Adrenal gland (tissue), 12 donors: ENCODE results near the gene FTL. TPM values are rescaled to one million over a fixed set of nuclear protein-coding genes. Genes with fewer than 3 reads are reported as not detected.
A peak's percentile ranks its signal among the peaks of the same experiment; 100 is the strongest.

Experiments
- DNase-seq, 7 donors: peaks; one replicate each; pipeline ENCODE4 v3.0.0-alpha.2; 2019 to 2020
- H3K27ac ChIP-seq, 5 donors: fragments of 200-600 bp; sonication (generic) in 4 of 5; 1 replicate in 3 of 5; 2 replicates in 2 of 5; pipeline versions ENCODE4 v1.5.1 to v1.8.0; 2016 to 2020; ENCODE audit warnings: mild to moderate bottlenecking in 1 of 5
- H3K27me3 ChIP-seq: fragments of 200-600 bp; 2 replicates; pipeline ENCODE4 v1.8.0; 2021
- H3K36me3 ChIP-seq, 2 donors: fragments of 200-600 bp; replicated peaks in 1 of 2; 1 replicate in 1 of 2; 2 replicates in 1 of 2; pipeline versions ENCODE4 v1.5.1 to v1.8.0; 2018 to 2022
- H3K4me1 ChIP-seq, 2 donors: fragments of 200-600 bp; replicated peaks in 1 of 2; 1 replicate in 1 of 2; 2 replicates in 1 of 2; pipeline versions ENCODE4 v1.5.1 to v1.8.0; 2018 to 2021
- H3K4me3 ChIP-seq, 4 donors: fragments of 200-600 bp; sonication (generic) in 3 of 4; one replicate each; pipeline ENCODE4 v1.5.1; 2016 to 2018
- H3K9me3 ChIP-seq, 3 donors: fragments of 200-600 bp; sonication (generic) in 1 of 3; replicated peaks in 1 of 3; 1 replicate in 2 of 3; 2 replicates in 1 of 3; pipeline versions ENCODE4 v1.5.1 to v1.8.0; 2016 to 2021
- POLR2A ChIP-seq, 2 donors: fragments of 450-650 bp; IDR thresholded peaks; one replicate each; pipeline ENCODE4 v1.6.1; 2017; ENCODE audit warnings: antibody characterized with exemption in 2 of 2, mild to moderate bottlenecking in 2 of 2, moderate library complexity in 1 of 2
- WGBS, 4 donors: extraction: QIAGEN DNeasy Blood & Tissue Kit in 2 of 4; methylation state at CpG; one replicate each; pipeline versions ENCODE4 v1.1.5 to v1.1.7; 2013 to 2017; 5-methylcytosine and 5-hydroxymethylcytosine counted together
- intact Hi-C, 2 donors: fragments of 100-400 bp; cut with DNase I; formaldehyde crosslinking; loops; one replicate each; pipeline versions ENCODE4 v1.14.1 to v1.15.0; 2022 to 2023
- polyA plus RNA-seq, 3 donors: library from polyadenylated mRNA; stranded (reverse); fragments of 200-250 nt in 2 of 3; fragments of 350-450 nt in 1 of 3; fragmentation: Illumina TruSeq in 1 of 3; extraction: RNeasy Lipid Tissue Mini Kit (QIAGEN cat#74804) in 1 of 3; gene quantifications; one replicate each; pipeline ENCODE4 v1.2.3, GENCODE V29; 2013 to 2014
- total RNA-seq, 9 donors: library from RNA; depleted of rRNA in 4 of 9; stranded (reverse); fragments of >200 nt in 4 of 9; fragments of 120-200 nt in 1 of 9; fragmentation: NEBNext Ultra II Directional in 1 of 9; extraction: Animal tissue kit (Norgen Biotek cat#: 25700) in 1 of 9; gene quantifications; one replicate each; pipeline versions ENCODE4 v1.1.0 to v1.2.4, GENCODE V29; 2013 to 2023
- TF ChIP-seq, protein P1 (sequence below), 6 experiments: fragments of 450-650 bp in 4 of 6; fragments of 200-600 bp in 2 of 6; sonication (generic) in 1 of 6; IDR thresholded peaks; 1 replicate in 5 of 6; 2 replicates in 1 of 6; pipeline versions ENCODE4 v1.5.1 to v1.8.0; 2016 to 2021; ENCODE audit warnings: antibody characterized with exemption in 6 of 6, mild to moderate bottlenecking in 2 of 6, moderate library complexity in 1 of 6
- donor health status: healthy with polysubstance abuse.
- donor health status: Bipolar disorder and iron deficiency.
- donor health status: DM: yes; HTN: yes; CAD: no.
- donor health status: DM: no; HTN: no; CAD: no.
- donor health status: DM: no; HTN: no; CAD: no.
- donor health status: DM: yes; HTN: yes; CAD: no.

The FTL gene
- total and polyA plus RNA-seq, 12 donors, result 2,288 to 11,726 (median 4,068) TPM

DNA sequence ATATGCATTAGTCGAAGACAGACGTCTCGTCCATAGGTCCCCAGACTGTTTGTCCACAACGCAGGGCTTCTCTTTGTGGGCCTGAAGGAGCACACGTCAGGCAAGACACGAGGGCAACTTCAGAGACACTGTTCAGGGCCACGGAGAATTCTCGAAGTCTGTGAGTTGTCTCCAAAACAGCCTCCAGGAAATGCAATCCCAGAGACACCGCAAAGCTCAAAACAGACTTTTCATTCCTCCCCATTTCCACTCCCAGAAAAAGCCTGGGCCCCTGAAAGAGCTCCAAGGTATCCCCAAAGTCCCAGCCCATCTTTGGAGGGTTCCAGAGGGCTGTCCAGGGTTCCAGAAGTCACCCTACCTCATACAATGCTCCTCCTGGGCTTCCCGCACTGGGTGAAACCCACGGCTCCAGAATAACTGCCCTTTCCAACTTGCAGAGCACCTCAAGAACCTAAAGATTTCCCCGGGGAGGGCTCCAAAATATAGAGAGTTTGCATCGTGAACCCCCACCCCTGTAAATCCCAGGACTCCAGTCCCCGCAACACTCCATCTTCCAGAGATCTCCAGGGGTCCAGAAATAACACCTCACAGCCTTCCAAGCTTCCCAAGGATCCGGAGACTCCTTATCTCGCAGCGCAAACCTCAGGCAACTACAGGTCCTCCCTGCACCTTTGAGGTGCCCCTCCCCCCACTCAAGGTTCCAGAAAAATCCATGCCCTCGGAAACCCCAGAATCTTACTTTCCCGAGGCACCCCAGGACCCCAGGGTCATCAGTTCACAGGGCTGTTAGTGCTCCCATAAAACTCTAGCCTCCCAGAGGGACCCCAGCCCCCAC lies 687 bp upstream of the FTL start:
- Histone ChIP-seq H3K36me3 (peaks cover 0 to 30% of the 10 kb centered on the region in 2 donors), H3K27me3 (no peaks in the 10 kb centered on the region), H3K4me1 (peaks cover 31 to 34% of the 10 kb centered on the region in 2 donors), H3K27ac (peak overlapping the region; percentile 62 to 96 (median 85)), H3K4me3 (peak overlapping the region in 2 of 4 donors; percentile 51 to 94), H3K9me3 (no peaks in the 10 kb centered on the region)
- 32 to 38% (median 36%) methylated on average over 13 to 19 of the region's 19 CpGs for WGBS, 4 donors
- intact Hi-C loops, result loop anchor here (5.0 to 10.0 kb wide), 2 partner anchors 90 to 127 kb away; partner anchors contain the start of genes HSD17B14 (in 1 of the 2) and PPP1R15A (in 1 of the 2)
- peak in 2 of 7 donors; percentile 50 to 79 for DNase-seq
- TF ChIP-seq, protein P1, sequence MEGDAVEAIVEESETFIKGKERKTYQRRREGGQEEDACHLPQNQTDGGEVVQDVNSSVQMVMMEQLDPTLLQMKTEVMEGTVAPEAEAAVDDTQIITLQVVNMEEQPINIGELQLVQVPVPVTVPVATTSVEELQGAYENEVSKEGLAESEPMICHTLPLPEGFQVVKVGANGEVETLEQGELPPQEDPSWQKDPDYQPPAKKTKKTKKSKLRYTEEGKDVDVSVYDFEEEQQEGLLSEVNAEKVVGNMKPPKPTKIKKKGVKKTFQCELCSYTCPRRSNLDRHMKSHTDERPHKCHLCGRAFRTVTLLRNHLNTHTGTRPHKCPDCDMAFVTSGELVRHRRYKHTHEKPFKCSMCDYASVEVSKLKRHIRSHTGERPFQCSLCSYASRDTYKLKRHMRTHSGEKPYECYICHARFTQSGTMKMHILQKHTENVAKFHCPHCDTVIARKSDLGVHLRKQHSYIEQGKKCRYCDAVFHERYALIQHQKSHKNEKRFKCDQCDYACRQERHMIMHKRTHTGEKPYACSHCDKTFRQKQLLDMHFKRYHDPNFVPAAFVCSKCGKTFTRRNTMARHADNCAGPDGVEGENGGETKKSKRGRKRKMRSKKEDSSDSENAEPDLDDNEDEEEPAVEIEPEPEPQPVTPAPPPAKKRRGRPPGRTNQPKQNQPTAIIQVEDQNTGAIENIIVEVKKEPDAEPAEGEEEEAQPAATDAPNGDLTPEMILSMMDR (IDR thresholded peaks at IDR 0.05), result no peak
- TF ChIP-seq POLR2A (IDR thresholded peaks at IDR 0.05), result no peak

DNA sequence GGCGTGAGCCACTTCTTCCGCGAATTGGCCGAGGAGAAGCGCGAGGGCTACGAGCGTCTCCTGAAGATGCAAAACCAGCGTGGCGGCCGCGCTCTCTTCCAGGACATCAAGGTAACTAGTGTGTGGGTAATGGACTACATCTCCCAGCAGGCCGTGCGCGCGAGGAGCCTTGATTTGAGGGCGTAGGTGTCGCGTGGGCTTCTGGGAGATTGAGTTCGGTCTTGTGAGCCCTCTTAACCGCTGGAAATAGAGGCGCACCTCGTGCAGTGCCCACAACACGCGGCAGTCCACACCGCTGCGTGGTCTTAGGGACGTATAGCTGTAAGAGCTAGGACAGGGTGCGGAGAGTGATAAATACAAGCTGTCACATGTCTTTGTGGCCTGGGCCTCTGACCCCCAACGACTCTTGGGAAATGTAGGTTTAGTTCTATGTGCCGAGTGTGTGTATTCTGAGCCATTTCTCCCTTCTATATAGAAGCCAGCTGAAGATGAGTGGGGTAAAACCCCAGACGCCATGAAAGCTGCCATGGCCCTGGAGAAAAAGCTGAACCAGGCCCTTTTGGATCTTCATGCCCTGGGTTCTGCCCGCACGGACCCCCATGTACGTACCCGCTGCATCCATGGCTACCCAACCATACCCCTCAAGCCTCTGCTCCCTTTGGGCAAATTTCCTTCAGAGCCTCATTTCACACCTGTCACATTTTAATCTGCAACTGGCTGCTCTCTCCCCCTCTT lies 864 bp downstream of the FTL start:
- Histone ChIP-seq H3K9me3 (no peaks in the 10 kb centered on the region), H3K27ac (peak overlapping the region; percentile 53 to 96 (median 77)), H3K4me3 (peak overlapping the region; percentile 36 to 94 (median 58)), H3K27me3 (no peaks in the 10 kb centered on the region), H3K36me3 (peaks cover 0 to 43% of the 10 kb centered on the region in 2 donors), H3K4me1 (peaks cover 31 to 34% of the 10 kb centered on the region in 2 donors)
- intact Hi-C loops, result loop anchor here (5.0 to 10.0 kb wide), 2 partner anchors 91 to 129 kb away; partner anchors contain the start of genes HSD17B14 (in 1 of the 2) and PPP1R15A (in 1 of the 2)
- 11 to 17% (median 14%) methylated on average over 21 to 36 of the region's 36 CpGs for WGBS, 4 donors
- TF ChIP-seq, protein P1 (IDR thresholded peaks at IDR 0.05), result peak in 1 of 6 experiments; percentile 4
- no peak for TF ChIP-seq POLR2A (IDR thresholded peaks at IDR 0.05)
- DNase-seq, result peak; percentile 86 to 96 (median 90)

DNA sequence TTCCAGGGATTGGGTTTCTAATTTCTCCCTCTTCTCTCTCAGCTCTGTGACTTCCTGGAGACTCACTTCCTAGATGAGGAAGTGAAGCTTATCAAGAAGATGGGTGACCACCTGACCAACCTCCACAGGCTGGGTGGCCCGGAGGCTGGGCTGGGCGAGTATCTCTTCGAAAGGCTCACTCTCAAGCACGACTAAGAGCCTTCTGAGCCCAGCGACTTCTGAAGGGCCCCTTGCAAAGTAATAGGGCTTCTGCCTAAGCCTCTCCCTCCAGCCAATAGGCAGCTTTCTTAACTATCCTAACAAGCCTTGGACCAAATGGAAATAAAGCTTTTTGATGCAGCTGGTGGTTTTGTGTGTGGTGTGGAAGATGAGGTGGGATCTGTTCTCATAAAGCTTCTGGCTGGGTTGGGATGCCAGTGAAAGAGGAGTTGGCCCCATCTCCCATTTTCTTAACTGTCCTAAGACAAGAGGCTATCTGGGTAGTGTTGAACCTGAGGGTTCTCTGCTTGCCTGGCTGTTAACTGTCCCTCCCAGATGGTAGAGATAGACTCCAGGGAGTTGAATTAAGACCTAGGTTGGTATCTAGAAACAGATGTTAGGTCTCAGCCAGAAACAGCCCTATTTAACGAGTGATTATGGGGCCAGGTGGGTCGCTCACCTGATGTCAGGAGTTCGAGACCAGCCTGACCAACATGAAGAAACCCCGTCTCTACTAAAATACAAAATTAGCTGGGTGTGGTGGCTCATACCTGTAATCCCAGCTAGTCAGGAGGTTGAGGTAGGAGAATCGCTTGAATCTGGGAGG lies 1.6 kb downstream of the FTL start:
- WGBS, 4 donors, result 83 to 91% (median 87%) methylated on average over 8 to 10 of the region's 10 CpGs
- TF ChIP-seq, protein P1 (IDR thresholded peaks at IDR 0.05), result no peak
- TF ChIP-seq POLR2A (IDR thresholded peaks at IDR 0.05), result peak in 1 of 2 donors; percentile 4
- Histone ChIP-seq H3K27ac (peak overlapping the region in 4 of 5 donors; percentile 53 to 96 (median 85)), H3K36me3 (peaks cover 0 to 43% of the 10 kb centered on the region in 2 donors), H3K4me3 (peak overlapping the region in 3 of 4 donors; percentile 36 to 94 (median 51)), H3K4me1 (peaks cover 31 to 34% of the 10 kb centered on the region in 2 donors), H3K27me3 (no peaks in the 10 kb centered on the region), H3K9me3 (no peaks in the 10 kb centered on the region)
- intact Hi-C loops, result loop anchor here (5.0 to 10.0 kb wide), 2 partner anchors 92 to 129 kb away; partner anchors contain the start of genes HSD17B14 (in 1 of the 2) and PPP1R15A (in 1 of the 2)
- peak in 1 of 7 donors; percentile 36 for DNase-seq
